Left forelimb (tissue), 1 donor: ENCODE results near the gene ITGA5.
A peak's percentile ranks its signal among the peaks of the same experiment; 100 is the strongest.

Source experiments
- DNase-seq: peaks from one replicate; pipeline ENCODE4 v3.0.0-alpha.2; 2018; ENCODE audit warnings: low spot score

Gene ITGA5

GRCh38 chr12:54411391-54412241 lies 7.5 kb downstream of the ITGA5 start:
- DNase-seq: no peak

- DNase-seq: no peak
Measured at GRCh38 chr12:54409267-54409666, 9.8 kb downstream of the ITGA5 start.

- no peak for DNase-seq
Measured at GRCh38 chr12:54407183-54407905, 11.7 kb downstream of the ITGA5 start.

GRCh38 chr12:54405573-54405972 lies 13.5 kb downstream of the ITGA5 start:
- no peak for DNase-seq

GRCh38 chr12:54405106-54405505 lies 14.0 kb downstream of the ITGA5 start:
- DNase-seq: no peak

DNA sequence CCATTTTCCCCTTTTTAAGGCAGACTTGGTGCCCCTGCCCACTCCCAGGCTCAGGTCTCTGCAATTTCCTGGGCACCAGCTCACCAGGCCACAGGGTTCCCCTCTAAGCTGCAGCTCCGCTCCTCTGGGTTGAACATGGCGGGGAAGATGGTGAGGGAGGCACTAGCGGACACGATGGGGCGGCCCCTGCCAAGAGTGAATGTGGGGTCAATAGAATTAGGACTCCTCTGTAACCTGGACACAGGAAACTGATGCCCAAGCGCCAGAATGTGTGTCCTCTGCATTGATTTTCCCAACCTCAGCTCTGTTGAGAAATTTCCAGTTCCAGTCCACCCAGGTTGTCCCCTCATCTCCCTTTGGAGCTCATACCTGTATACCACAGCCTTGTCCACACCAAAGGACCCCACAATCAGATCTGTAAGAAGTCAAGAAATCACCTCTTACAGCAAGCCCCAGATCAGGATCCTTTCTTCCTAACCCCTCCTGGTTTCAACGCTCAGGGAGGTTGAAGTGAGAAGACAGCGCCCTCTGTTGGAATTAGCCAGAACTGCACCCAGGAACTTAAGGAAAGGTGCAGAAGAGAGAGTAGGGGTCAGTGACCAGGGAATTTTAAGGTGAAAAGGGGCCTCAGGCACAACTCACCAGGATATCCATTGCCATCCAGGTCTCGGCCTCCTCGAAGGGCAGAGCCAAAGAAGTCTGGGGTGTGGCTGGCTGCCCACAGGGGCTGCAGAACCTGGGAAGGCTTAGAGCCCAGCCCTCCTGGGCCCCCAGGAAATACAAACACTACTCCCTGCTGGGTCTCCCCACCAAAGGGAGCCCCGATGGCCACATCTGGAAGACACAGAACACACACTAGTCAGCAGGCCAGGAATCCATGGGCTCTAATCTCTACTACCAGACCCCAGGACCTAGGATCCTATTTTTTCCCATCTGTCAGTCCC lies 14.7 kb downstream of the ITGA5 start:
- DNase-seq: no peak

DNA sequence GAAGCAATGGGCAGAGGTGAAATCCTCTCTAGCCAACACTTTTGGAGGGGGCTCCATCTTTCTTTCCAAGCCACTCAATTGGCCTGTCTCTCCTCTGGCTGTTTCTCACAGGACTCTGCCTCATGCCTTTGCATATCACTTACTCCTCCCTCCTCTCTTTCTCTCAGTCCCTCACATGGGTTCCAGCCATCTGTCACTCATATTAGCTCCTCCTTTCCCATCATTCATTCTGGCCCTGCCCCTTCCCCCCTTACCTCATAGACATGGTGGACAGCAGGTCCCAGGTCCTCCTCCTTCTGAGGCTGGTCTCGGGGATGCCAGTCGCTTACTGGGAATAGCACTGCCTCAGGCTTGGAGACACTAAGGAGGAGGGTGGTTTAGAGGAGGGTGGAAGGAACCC lies 17.9 kb downstream of the ITGA5 start:
- no peak for DNase-seq

- DNase-seq: peak; percentile 92
Measured at GRCh38 chr12:54398995-54399793, 19.9 kb downstream of the ITGA5 start.

DNA sequence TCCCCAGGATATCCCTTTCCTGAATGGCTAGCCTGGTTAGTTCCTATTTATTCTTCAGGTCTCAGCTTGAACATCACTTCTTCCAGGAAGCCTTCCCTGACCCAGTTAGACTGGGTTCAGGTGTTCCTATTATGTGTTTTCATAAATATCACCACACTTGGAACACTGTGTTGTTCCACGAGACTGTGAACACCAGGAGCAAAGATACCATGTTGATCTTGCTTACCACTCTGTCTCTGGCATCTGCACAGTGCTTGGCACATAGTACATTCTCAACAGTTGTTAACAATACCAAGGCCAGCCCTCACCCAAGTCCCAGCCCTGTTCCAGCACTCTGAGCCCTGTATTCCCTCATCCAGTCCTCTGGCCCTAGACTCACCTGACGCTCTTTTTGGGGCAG lies 20.8 kb downstream of the ITGA5 start:
- no peak for DNase-seq

DNA sequence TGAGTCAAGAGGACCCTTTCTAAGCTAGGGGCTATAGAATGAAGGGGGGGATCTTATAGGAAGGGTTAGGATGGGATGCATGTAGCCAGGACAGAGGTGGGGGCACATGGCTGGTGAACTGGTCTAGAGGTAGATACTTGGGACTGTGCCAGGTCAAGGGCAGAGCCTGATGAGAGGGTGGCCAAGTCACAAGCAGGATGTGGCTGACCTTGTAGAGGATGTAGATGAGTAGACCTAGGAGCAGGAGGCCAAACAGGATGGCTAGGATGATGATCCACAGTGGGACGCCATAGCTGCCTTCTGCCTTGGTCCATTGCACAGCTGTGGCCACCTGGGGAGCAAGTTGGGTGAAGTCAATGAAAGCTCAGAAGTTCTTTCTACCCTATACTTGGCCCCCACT lies 21.9 kb downstream of the ITGA5 start:
- DNase-seq: no peak

- DNase-seq: no peak
Measured at GRCh38 chr12:54395545-54395944, 23.5 kb downstream of the ITGA5 start.

DNA sequence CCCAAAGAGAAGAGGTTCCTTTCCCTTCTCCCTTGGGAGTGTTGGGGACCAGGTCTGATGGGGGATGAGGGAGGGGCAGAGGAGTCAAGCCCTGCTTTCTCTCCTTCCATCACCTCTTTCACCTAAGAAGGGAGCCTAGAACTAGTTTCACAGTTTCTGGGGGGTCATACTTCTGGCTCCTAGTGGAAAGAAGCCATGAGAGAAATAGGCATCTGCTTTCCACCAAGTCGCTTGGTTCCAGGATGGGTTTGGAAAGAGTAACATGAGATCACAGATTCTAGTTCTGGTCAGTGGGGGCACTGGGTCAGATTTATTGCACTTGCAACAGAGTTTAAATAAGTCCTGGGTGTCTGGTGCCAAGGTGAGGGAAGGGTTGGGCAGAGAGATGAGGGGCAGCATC lies 24.1 kb downstream of the ITGA5 start:
- no peak for DNase-seq

GRCh38 chr12:54394281-54394719 lies 24.8 kb downstream of the ITGA5 start:
- peak; percentile 61 for DNase-seq

GRCh38 chr12:54393743-54394142 lies 25.3 kb downstream of the ITGA5 start:
- no peak for DNase-seq

GRCh38 chr12:54393207-54393609 lies 25.9 kb downstream of the ITGA5 start:
- peak; percentile 58 for DNase-seq

GRCh38 chr12:54392485-54393206 lies 26.4 kb downstream of the ITGA5 start:
- no peak for DNase-seq

DNA sequence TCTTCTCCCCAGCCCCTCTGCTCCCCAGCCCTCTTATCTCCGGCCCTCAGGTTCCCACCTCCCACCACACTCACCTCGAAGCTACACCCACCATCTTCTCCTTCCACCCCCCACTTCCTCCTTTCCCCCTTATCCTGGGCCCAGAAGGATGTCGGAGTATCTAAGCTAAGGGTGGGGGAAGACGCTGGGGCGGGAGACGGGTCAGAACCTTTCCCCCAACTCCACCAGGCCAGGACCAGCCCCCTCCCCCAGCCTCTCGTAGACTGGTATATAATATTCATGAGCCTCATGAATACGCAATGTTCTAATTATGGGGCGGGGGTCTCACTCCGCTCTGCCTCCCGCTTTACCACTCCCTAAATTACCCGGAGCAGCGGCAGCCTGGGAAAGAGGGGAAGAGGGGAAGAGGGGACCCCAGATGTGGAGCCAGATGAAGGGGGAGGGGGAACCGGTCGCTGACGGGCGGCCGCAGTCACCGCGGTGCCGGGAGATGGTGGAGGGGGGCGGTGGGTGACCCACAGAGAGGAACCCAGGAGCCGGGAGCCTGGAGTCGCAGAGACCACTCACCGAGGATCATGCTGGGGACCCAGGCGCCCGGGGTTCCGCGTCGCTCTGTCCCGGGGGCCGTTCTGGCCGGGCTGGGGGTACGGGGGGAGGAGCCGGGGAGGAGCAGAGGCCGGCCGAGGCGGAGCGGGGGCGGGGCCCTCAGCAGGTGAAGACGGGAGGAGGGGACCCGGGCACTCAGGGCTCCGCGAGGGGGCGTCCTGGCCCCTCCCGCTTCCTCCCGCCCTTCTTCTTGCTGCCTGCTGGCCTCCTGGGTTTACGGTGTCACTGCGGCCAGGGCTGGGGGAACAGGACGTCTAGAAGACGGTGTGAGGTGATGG lies 28.2 kb downstream of the ITGA5 start:
- DNase-seq: peak; percentile 67

- DNase-seq: peak; percentile 61
Measured at GRCh38 chr12:54390176-54390667, 28.8 kb downstream of the ITGA5 start.

- peak; percentile 58 for DNase-seq
Measured at GRCh38 chr12:54389607-54390175, 29.4 kb downstream of the ITGA5 start.
